Loucy (cell line): ENCODE measurements around the gene MSANTD1.
A peak's percentile ranks its signal among the peaks of the same experiment; 100 is the strongest.

Experiments
- H2AFZ ChIP-seq: fragments of 200-600 bp; sonication (generic); 2 replicates; pipeline ENCODE4 v1.6.0; 2016; ENCODE audit warnings: antibody characterized with exemption, mild to moderate bottlenecking, low read length, moderate library complexity
- H3F3A ChIP-seq: fragments of 200-600 bp; 2 replicates; pipeline ENCODE4 v1.6.0; 2016; ENCODE audit warnings: antibody characterized with exemption, low read depth, mild to moderate bottlenecking
- H3K27me3 ChIP-seq: fragments of 200-600 bp; sonication (generic); 2 replicates; pipeline ENCODE4 v1.6.1; 2014; ENCODE audit warnings: low read length, mild to moderate bottlenecking; ENCODE audit not compliant: insufficient read depth, poor library complexity, severe bottlenecking
- H3K36me3 ChIP-seq: fragments of 200-600 bp; sonication (generic); 2 replicates; pipeline ENCODE4 v1.6.1; 2016; ENCODE audit warnings: low read length; ENCODE audit not compliant: insufficient read depth
- H3K4me1 ChIP-seq: fragments of 200-600 bp; sonication (generic); 2 replicates; pipeline ENCODE4 v1.5.1; 2014; ENCODE audit warnings: low read length, mild to moderate bottlenecking; ENCODE audit not compliant: insufficient read depth, poor library complexity, severe bottlenecking
- H3K4me2 ChIP-seq: fragments of 200-600 bp; sonication (generic); 2 replicates; pipeline ENCODE4 v1.6.0; 2014; ENCODE audit warnings: antibody characterized with exemption, low read length, low read depth, mild to moderate bottlenecking; ENCODE audit not compliant: poor library complexity, severe bottlenecking
- H3K4me3 ChIP-seq: fragments of 200-600 bp; sonication (generic); 2 replicates; pipeline ENCODE4 v1.5.1; 2014; ENCODE audit warnings: low read length, mild to moderate bottlenecking, mixed read lengths; ENCODE audit not compliant: poor library complexity, severe bottlenecking
- H3K79me2 ChIP-seq: fragments of 200-600 bp; sonication (generic); 2 replicates; pipeline ENCODE4 v1.6.1; 2014; ENCODE audit warnings: low read length; ENCODE audit not compliant: insufficient read depth
- H3K9ac ChIP-seq: fragments of 200-600 bp; sonication (generic); 2 replicates; pipeline ENCODE4 v1.6.0; 2014; ENCODE audit warnings: mild to moderate bottlenecking, low read depth, low read length, moderate library complexity; ENCODE audit not compliant: poor library complexity, severe bottlenecking
- H3K9me2 ChIP-seq: fragments of 200-600 bp; sonication (generic); replicated peaks from 2 replicates; pipeline ENCODE4 v1.6.1; 2016; ENCODE audit warnings: low read depth, low read length, mixed read lengths
- H3K9me3 ChIP-seq: fragments of 200-600 bp; sonication (generic); 2 replicates; pipeline ENCODE4 v1.6.1; 2014; ENCODE audit warnings: mild to moderate bottlenecking, antibody characterized with exemption, low read length, low read depth; ENCODE audit not compliant: insufficient read depth
- H4K20me1 ChIP-seq: fragments of 200-600 bp; sonication (generic); 2 replicates; pipeline ENCODE4 v1.6.0; 2014; ENCODE audit warnings: antibody characterized with exemption, low read length, mild to moderate bottlenecking; ENCODE audit not compliant: insufficient read depth, poor library complexity, severe bottlenecking
- CTCF ChIP-seq: fragments of 200-600 bp; sonication (generic); conservative IDR thresholded peaks from 2 replicates; pipeline ENCODE4 v1.5.1; 2014; ENCODE audit warnings: mild to moderate bottlenecking, antibody characterized with exemption, low read length
- EZH2phosphoT487 ChIP-seq: fragments of 200-600 bp; IDR thresholded peaks from 2 replicates; pipeline ENCODE4 v1.6.1; 2018; ENCODE audit warnings: antibody characterized with exemption, mild to moderate bottlenecking, moderate library complexity, borderline replicate concordance

Gene MSANTD1

GRCh38 chr4:3303565-3303824 lies 54.5 kb downstream of the MSANTD1 start:
- H3K9me2 ChIP-seq, result no peaks in the 10 kb centered on the region
- H3K4me1 ChIP-seq, result peaks cover 90% of the 10 kb centered on the region
- H3F3A ChIP-seq, result peaks cover 4% of the 10 kb centered on the region; the same call in 1 of the 2 replicates
- no peak for TF ChIP-seq CTCF
- TF ChIP-seq EZH2phosphoT487, result no peak
- peak overlapping the region; percentile 79 for H3K9ac ChIP-seq
- H3K4me3 ChIP-seq, result peak overlapping the region; percentile 80
- H4K20me1 ChIP-seq, result peaks cover 53% of the 10 kb centered on the region
- H3K4me2 ChIP-seq, result peak overlapping the region; percentile 99
- H2AFZ ChIP-seq, result no peak overlapping the region
- peaks cover 93% of the 10 kb centered on the region for H3K79me2 ChIP-seq
- no peaks in the 10 kb centered on the region for H3K9me3 ChIP-seq
- no peaks in the 10 kb centered on the region for H3K27me3 ChIP-seq
- no peaks in the 10 kb centered on the region for H3K36me3 ChIP-seq

- Histone ChIP-seq H3K79me2 (peaks cover 92% of the 10 kb centered on the region), H3K9me3 (no peaks in the 10 kb centered on the region), H3K4me1 (peaks cover 88% of the 10 kb centered on the region), H3K27me3 (no peaks in the 10 kb centered on the region), H3K4me3 (peak overlapping the region; percentile 80), H3K36me3 (no peaks in the 10 kb centered on the region), H3K9ac (peak overlapping the region; percentile 79), H4K20me1 (peaks cover 46% of the 10 kb centered on the region), H3K4me2 (peak overlapping the region; percentile 99), H2AFZ (no peak overlapping the region), H3K9me2 (no peaks in the 10 kb centered on the region), H3F3A (peaks cover 4% of the 10 kb centered on the region; the same call in 1 of the 2 replicates)
- TF ChIP-seq EZH2phosphoT487 (no peak), CTCF (no peak)
Observed at GRCh38 chr4:3303923-3304710, 55.2 kb downstream of the MSANTD1 start.

- H3K4me3 ChIP-seq, result peak overlapping the region; percentile 80
- H3K27me3 ChIP-seq, result no peaks in the 10 kb centered on the region
- H3K4me1 ChIP-seq, result peaks cover 79% of the 10 kb centered on the region
- H4K20me1 ChIP-seq, result peaks cover 37% of the 10 kb centered on the region
- H3K36me3 ChIP-seq, result no peaks in the 10 kb centered on the region
- H2AFZ ChIP-seq, result no peak overlapping the region
- no peak for TF ChIP-seq CTCF
- no peak for TF ChIP-seq EZH2phosphoT487
- H3K79me2 ChIP-seq, result peaks cover 90% of the 10 kb centered on the region
- peak overlapping the region; percentile 99 for H3K4me2 ChIP-seq
- H3K9ac ChIP-seq, result peak overlapping the region; percentile 79
- H3F3A ChIP-seq, result peaks cover 4% of the 10 kb centered on the region; the same call in 1 of the 2 replicates
- no peaks in the 10 kb centered on the region for H3K9me2 ChIP-seq
- H3K9me3 ChIP-seq, result no peaks in the 10 kb centered on the region
Observed at GRCh38 chr4:3304831-3305609, 56.1 kb downstream of the MSANTD1 start.
